Endothelial cell of umbilical vein (primary cell): Measurements from ENCODE around the gene SERPINB13.

ENCODE experiments used
- CTCF ChIP-seq, 2 donors: IDR thresholded peaks; 1 replicate in 1 of 2; 2 replicates in 1 of 2; pipeline ENCODE4 v1.5.1; 2011; ENCODE audit warnings: low read length in 2 of 2, mild to moderate bottlenecking in 2 of 2, moderate library complexity in 2 of 2, control low read depth in 1 of 2, inconsistent platforms in 1 of 2, low read depth in 1 of 2; ENCODE audit not compliant: insufficient read depth in 1 of 2; ENCODE audit errors: extremely low read depth in 1 of 2
- EZH2 ChIP-seq: IDR thresholded peaks from 2 replicates; pipeline ENCODE4 v1.6.1; 2012; ENCODE audit warnings: borderline replicate concordance, low read depth, mild to moderate bottlenecking, moderate library complexity, low read length, inconsistent platforms; ENCODE audit not compliant: severe bottlenecking
- POLR2AphosphoS5 ChIP-seq: IDR thresholded peaks from 2 replicates; pipeline ENCODE4 v1.6.1; 2012; ENCODE audit warnings: low read depth, mild to moderate bottlenecking, control low read depth, low read length, moderate library complexity; ENCODE audit not compliant: insufficient read depth

- no peak for TF ChIP-seq CTCF (IDR thresholded peaks at IDR 0.05; ENCODE audit: extremely low read depth in 1 of 2, insufficient read depth in 1 of 2, low read depth in 1 of 2, low read length in 2 of 2)
- TF ChIP-seq POLR2AphosphoS5 = no peak
- no peak for TF ChIP-seq EZH2
Observed at GRCh38 chr18:63617915-63618234, 30.7 kb downstream of the SERPINB13 start.
